Measurements from ENCODE around the gene LCAT. TPM values are rescaled to one million over a fixed set of nuclear protein-coding genes. Genes with fewer than 3 reads are reported as not detected.
A peak's percentile ranks its signal among the peaks of the same experiment; 100 is the strongest.
"Not testable (repeated sequence)": the region's sequence is repeated elsewhere in the genome, so short reads cannot be mapped to it uniquely, and the experiment has no call there.

The LCAT gene
- total RNA-seq, 4 donors from 2014 or later = 17.9 to 43.9 (median 26.8) TPM

DNA sequence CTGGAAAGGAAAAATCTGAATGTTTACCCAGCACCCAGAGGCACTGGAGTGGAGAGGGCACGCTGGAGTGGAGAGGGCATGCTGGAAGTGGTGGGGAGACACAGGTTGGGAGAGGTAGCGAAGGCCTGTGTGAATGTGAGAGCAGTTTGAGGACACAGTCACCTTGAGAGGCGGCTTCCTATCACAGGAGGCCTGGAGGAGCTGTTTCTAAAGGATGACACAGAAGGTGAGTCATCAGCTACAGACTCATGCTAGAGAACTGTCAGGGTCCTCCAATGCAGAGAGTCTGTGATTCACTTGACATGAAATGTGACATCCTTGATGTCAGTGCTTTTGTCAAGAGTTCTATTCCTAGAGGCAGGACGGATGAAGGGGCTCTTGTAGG lies 26.1 kb downstream of the LCAT start:
- no peak overlapping the region for H3K27ac ChIP-seq
- H3K4me1 ChIP-seq = peaks cover 0 to 66% (median 8%) of the 10 kb centered on the region in 4 donors
- DNase-seq (ENCODE audit: low spot score in 2 of 2) = no peak
- H3K27me3 ChIP-seq = no peaks in the 10 kb centered on the region
- 83 to 87% methylated on average over 4 of the region's 4 CpGs for WGBS, 2 donors
- TF ChIP-seq, protein P1, sequence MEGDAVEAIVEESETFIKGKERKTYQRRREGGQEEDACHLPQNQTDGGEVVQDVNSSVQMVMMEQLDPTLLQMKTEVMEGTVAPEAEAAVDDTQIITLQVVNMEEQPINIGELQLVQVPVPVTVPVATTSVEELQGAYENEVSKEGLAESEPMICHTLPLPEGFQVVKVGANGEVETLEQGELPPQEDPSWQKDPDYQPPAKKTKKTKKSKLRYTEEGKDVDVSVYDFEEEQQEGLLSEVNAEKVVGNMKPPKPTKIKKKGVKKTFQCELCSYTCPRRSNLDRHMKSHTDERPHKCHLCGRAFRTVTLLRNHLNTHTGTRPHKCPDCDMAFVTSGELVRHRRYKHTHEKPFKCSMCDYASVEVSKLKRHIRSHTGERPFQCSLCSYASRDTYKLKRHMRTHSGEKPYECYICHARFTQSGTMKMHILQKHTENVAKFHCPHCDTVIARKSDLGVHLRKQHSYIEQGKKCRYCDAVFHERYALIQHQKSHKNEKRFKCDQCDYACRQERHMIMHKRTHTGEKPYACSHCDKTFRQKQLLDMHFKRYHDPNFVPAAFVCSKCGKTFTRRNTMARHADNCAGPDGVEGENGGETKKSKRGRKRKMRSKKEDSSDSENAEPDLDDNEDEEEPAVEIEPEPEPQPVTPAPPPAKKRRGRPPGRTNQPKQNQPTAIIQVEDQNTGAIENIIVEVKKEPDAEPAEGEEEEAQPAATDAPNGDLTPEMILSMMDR (IDR thresholded peaks at IDR 0.05) = no peak
- TF ChIP-seq EP300 (IDR thresholded peaks at IDR 0.05) (no peak), POLR2A (IDR thresholded peaks at IDR 0.05) (no peak)
- H3K36me3 ChIP-seq = peaks cover 0 to 29% (median 0%) of the 10 kb centered on the region in 3 donors
- no peaks in the 10 kb centered on the region for H3K9me3 ChIP-seq
- H3K4me3 ChIP-seq = no peak overlapping the region

DNA sequence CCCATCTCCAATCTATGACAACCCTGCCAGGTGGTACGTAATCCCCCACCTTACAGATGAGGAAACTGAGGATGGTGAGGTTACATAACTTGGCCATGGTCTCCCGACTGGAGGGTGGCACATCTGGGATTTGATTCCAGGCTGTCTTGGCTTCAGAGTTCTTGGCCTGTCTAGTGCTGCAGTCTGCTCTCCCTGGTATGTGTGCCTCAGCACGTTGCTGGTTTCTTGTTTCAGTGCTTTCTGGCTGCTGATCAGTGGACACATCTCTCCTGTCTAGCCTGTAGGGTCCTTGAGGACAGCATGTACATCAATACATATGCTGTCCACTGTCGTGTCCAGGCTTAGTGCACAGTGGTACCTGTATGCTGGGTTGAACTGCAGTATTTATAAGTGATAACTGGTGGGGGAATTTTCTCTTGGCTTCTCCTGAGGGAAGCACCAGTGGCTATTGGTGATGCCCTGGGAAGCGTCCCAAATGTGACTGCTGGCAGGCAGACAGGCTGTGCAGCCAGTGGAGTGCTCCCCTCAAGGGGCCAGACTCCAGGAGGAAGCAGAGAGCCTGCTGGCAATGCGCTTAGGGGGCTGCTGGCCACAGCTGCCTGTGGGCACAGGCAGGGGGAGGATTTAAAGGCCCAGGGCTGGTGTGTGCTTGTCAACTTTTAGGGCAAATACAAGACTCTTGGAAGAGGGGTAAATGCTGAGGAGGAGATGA lies 26.6 kb downstream of the LCAT start:
- Histone ChIP-seq H3K4me3 (no peak overlapping the region), H3K9me3 (no peaks in the 10 kb centered on the region), H3K36me3 (peaks cover 0 to 32% (median 0%) of the 10 kb centered on the region in 3 donors), H3K4me1 (peaks cover 0 to 60% (median 8%) of the 10 kb centered on the region in 4 donors), H3K27me3 (no peaks in the 10 kb centered on the region), H3K27ac (no peak overlapping the region)
- TF ChIP-seq POLR2A (IDR thresholded peaks at IDR 0.05) = no peak
- TF ChIP-seq, protein P1 (IDR thresholded peaks at IDR 0.05) = no peak
- no peak for TF ChIP-seq EP300 (IDR thresholded peaks at IDR 0.05)
- 56% methylated on average over 6 of the region's 6 CpGs for WGBS, 2 donors
- DNase-seq (ENCODE audit: low spot score in 2 of 2) = no peak

DNA sequence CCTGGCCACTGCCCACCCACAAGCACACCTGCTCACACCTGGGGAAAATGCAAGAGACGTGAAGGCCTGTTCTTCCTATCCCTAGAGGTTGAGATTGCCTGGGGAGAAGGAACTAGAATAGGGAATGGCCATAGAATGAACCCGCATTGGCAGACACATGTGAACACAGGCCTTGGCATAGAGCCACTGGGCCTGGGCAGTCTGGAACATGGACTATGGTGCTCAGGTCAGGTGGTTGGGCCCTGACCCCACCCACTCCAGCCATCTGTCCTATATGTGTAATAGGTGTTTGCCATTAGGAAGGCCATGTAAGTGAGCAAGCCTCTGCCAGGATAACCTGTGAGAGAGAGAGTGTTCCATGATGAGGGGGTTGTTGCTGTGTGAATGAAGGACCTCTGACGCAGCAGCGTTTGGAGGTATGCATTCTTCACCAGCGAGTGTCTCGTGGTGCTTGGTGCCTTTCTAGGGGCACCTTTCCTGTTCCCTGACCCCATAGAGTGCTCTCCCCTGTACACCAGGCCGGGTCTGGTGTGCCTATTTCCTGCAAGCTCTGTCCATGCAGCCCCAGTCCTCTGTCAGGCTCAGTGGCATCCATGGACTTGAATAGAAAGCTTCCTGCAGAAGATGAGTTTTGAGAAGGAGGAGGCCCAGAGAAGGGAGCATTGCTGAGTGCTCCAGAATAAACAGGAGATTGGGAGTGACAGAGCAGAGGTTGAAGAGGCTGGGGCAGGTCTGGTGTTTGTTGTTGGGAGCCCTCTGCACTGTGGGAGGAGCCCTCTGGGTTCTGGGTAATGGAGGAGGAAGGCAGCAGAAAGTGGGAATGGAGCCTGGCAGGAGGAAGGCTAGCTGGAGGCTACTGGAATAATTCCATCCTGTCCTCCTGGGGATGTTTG lies 27.8 kb downstream of the LCAT start:
- TF ChIP-seq, protein P1 (IDR thresholded peaks at IDR 0.05) = no peak
- TF ChIP-seq EP300 (IDR thresholded peaks at IDR 0.05) (no peak), POLR2A (IDR thresholded peaks at IDR 0.05) (no peak)
- Histone ChIP-seq H3K4me1 (peaks cover 0 to 56% (median 4%) of the 10 kb centered on the region in 4 donors), H3K4me3 (no peak overlapping the region), H3K9me3 (no peaks in the 10 kb centered on the region), H3K36me3 (peaks cover 0 to 44% (median 0%) of the 10 kb centered on the region in 3 donors), H3K27ac (peak overlapping the region in 1 of 4 donors; percentile 16), H3K27me3 (no peaks in the 10 kb centered on the region)
- DNase-seq (ENCODE audit: low spot score in 2 of 2) = no peak
- 70 to 75% methylated on average over 7 of the region's 7 CpGs for WGBS, 2 donors

DNA sequence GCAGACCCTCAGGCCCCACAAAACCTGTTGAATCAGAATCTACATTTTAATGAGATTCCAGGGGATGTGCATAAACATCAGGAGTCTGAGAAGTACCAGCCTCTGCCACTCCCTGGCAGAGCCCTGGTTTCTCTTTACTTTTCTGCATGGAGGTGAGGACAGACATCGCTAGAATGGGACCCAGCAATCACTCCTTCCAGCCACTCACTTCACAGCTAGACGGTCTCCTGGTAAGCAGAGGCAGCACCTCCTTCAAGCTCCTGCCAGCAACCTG lies 28.5 kb downstream of the LCAT start:
- H3K27ac ChIP-seq; DNase-seq (ENCODE audit: low spot score in 2 of 2); H3K4me3 ChIP-seq; H3K9me3 ChIP-seq; H3K27me3 ChIP-seq: not testable (repeated sequence)
- peaks cover 0 to 59% (median 4%) of the 10 kb centered on the region in 4 donors for H3K4me1 ChIP-seq
- 84 to 89% methylated on average over 2 of the region's 2 CpGs for whole genome bisulfite sequencing, 2 donors
- H3K36me3 ChIP-seq = peaks cover 0 to 49% (median under 1%) of the 10 kb centered on the region in 3 donors

DNA sequence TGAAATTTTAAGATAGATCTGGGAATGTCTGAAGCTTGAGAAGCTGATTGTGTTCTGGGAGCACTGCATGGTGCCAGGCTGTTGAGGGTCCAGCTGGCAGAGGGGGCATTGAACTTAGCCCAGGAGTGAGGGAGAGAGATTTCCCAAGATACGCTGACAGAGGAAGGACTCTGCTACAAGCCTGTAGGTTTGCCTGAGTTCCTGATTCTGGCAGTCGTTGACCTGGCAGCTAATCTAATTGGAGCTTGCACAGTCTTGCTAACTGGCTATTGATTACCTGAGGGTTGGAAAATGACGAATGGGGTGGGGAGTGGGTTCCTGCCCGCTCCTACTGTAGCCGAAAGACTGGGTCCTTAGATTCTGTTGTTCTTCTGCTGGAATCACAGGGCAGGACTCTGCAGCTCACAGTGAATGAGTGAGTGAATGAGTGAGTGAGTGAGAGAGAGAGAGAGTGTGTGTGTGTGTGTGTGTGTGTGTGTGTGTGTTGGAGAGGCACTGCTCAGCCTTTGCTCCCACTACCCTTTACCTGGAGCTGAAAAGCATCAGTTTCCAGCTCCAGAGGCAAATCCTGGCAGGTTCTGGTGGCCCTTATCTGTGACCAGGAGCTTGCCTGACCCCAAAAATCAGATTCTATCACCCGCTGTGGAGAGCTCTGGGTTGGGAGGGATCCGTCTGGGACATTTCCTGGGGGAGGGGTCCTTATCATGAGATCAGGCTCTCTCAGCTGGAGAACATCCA lies 29.0 kb downstream of the LCAT start:
- TF ChIP-seq, protein P1 (IDR thresholded peaks at IDR 0.05) = no peak
- TF ChIP-seq POLR2A (IDR thresholded peaks at IDR 0.05) (no peak), EP300 (IDR thresholded peaks at IDR 0.05) (no peak)
- no peak for DNase-seq (ENCODE audit: low spot score in 2 of 2)
- Histone ChIP-seq H3K36me3 (peaks cover 0 to 55% (median 6%) of the 10 kb centered on the region in 3 donors), H3K9me3 (no peaks in the 10 kb centered on the region), H3K27me3 (no peaks in the 10 kb centered on the region), H3K27ac (no peak overlapping the region), H3K4me1 (peaks cover 0 to 54% (median 4%) of the 10 kb centered on the region in 4 donors), H3K4me3 (no peak overlapping the region)
- 81 to 82% methylated on average over 7 of the region's 7 CpGs for WGBS, 2 donors

Data from tibial nerve (tissue), 4 donors.